K562 (cell line): Measurements from ENCODE around the gene MTMR3. TPM values are rescaled to one million over a fixed set of nuclear protein-coding genes. Genes with fewer than 3 reads are reported as not detected.

Source experiments
- ATAC-seq: fragments of 200-7000 bp; cut with Tn5 transposase; 3 replicates; pipeline ENCODE4 v1.9.1; 2020; ENCODE audit warnings: moderate library complexity
- BruUV-seq: library from RNA; stranded (reverse); fragments of 400-500 nt; replicated peaks from 2 replicates; lab custom pipeline; 2021; lab: Mats Ljungman, UMichigan
- CTCF ChIA-PET: fragments of 300-600 bp; formaldehyde crosslinking; extraction: SDS; loops from one replicate; lab custom pipeline; 2021; ENCODE audit warnings: low intra/inter-chr PET ratio; lab: Yijun Ruan, JAX
- POLR2A ChIA-PET: fragments of 300-600, 350-650 bp; sonication (Branson Sonifier 250); formaldehyde crosslinking; extraction: SDS; loops from one replicate; lab custom pipeline; 2021; ENCODE audit warnings: antibody characterized with exemption, inconsistent platforms; lab: Yijun Ruan, JAX
- DNase-seq, 4 experiments: peaks; one replicate each; pipeline versions ENCODE4 v3.0.0 to v3.0.0-alpha.2; 2011 to 2018; ENCODE audit warnings: low spot score in 3 of 4, mixed read lengths in 3 of 4; ENCODE audit errors: extremely low read depth in 1 of 4
- FAIRE-seq: peaks from 2 replicates; lab custom pipeline; 2011; peaks lifted over from hg19 to GRCh38; lab: Jason Lieb, UNC
- H2AFZ ChIP-seq: 2 replicates; pipeline ENCODE4 v1.6.0; 2011; ENCODE audit warnings: low read depth, low read length, control low read depth, inconsistent platforms
- H3K27ac ChIP-seq: fragments of 200-600 bp; 3 replicates; pipeline ENCODE4 v1.8.0; 2011; ENCODE audit warnings: low read depth, mild to moderate bottlenecking, control low read depth, inconsistent platforms, low read length, moderate library complexity, mixed read lengths; ENCODE audit errors: extremely low read depth
- H3K27me3 ChIP-seq, 2 experiments: fragments of 300-600 bp in 1 of 2; 2 replicates in 1 of 2; 3 replicates in 1 of 2; pipeline versions ENCODE4 v1.6.0 to v1.8.0; 2011; ENCODE audit warnings: inconsistent platforms in 2 of 2, low read length in 2 of 2, mild to moderate bottlenecking in 1 of 2, mixed read lengths in 1 of 2, moderate library complexity in 1 of 2; ENCODE audit not compliant: control insufficient read depth in 2 of 2, insufficient read depth in 2 of 2
- H3K36me3 ChIP-seq: fragments of 300-600 bp; 3 replicates; pipeline ENCODE4 v1.8.0; 2011; ENCODE audit warnings: mild to moderate bottlenecking, low read length, inconsistent platforms; ENCODE audit not compliant: control insufficient read depth, insufficient read depth
- H3K4me1 ChIP-seq, 2 experiments: fragments of 200-600 bp in 1 of 2; replicated peaks in 1 of 2; 2 replicates in 1 of 2; 3 replicates in 1 of 2; pipeline versions ENCODE4 v1.5.1 to v1.8.0; 2011; ENCODE audit warnings: inconsistent platforms in 2 of 2, low read length in 2 of 2, mild to moderate bottlenecking in 1 of 2, mixed read lengths in 1 of 2, moderate library complexity in 1 of 2; ENCODE audit not compliant: control insufficient read depth in 2 of 2, insufficient read depth in 2 of 2
- H3K4me2 ChIP-seq: 2 replicates; pipeline ENCODE4 v1.6.1; 2011; ENCODE audit warnings: low read length, control low read depth, inconsistent platforms, mixed read lengths; ENCODE audit not compliant: insufficient read depth
- H3K4me3 ChIP-seq: fragments of 200-600 bp; sonication (generic), shearing (Covaris generic); 2 replicates; pipeline ENCODE4 v1.5.1; 2016; ENCODE audit warnings: control low read depth, inconsistent platforms
- H3K79me2 ChIP-seq: fragments of 200-600 bp; 3 replicates; pipeline ENCODE4 v1.8.0; 2011; ENCODE audit warnings: low read length, inconsistent platforms; ENCODE audit not compliant: control insufficient read depth, insufficient read depth
- H3K9ac ChIP-seq, 2 experiments: 2 replicates each; pipeline versions ENCODE4 v1.6.0 to v1.6.1; 2011; ENCODE audit warnings: low read depth in 2 of 2, low read length in 2 of 2, control low read depth in 1 of 2, inconsistent platforms in 1 of 2, mild to moderate bottlenecking in 1 of 2, mixed read lengths in 1 of 2; ENCODE audit not compliant: insufficient read depth in 1 of 2
- H3K9me1 ChIP-seq: one replicate; pipeline ENCODE4 v1.6.0; 2011; ENCODE audit warnings: inconsistent platforms, mild to moderate bottlenecking, low read length, moderate library complexity; ENCODE audit not compliant: control insufficient read depth, insufficient read depth
- H3K9me3 ChIP-seq: replicated peaks from 2 replicates; pipeline ENCODE4 v1.5.1; 2011; ENCODE audit warnings: low read depth, low read length, inconsistent platforms; ENCODE audit not compliant: control insufficient read depth, insufficient read depth
- H4K20me1 ChIP-seq: replicated peaks from 2 replicates; pipeline ENCODE4 v1.6.1; 2011; ENCODE audit warnings: low read length, inconsistent platforms, mixed read lengths; ENCODE audit not compliant: control insufficient read depth, insufficient read depth
- BRCA1 ChIP-seq, 2 experiments: fragments of 450-650 bp in 1 of 2; sonication (generic) in 1 of 2; formaldehyde crosslinking in 1 of 2; IDR thresholded peaks; 2 replicates each; pipeline versions ENCODE4 v1.5.0 to v1.6.1; 2017 to 2020; ENCODE audit warnings: mild to moderate bottlenecking in 1 of 2, missing genetic modification reagents in 1 of 2
- HDAC8 ChIP-seq: fragments of 450-650 bp; IDR thresholded peaks from 2 replicates; pipeline ENCODE4 v1.6.1; 2016; ENCODE audit warnings: mild to moderate bottlenecking, missing genetic modification characterization, moderate library complexity, missing compliant biosample characterization
- HES1 ChIP-seq: fragments of 450-650 bp; IDR thresholded peaks from 2 replicates; pipeline ENCODE4 v1.6.1; 2016; ENCODE audit warnings: low read depth, mild to moderate bottlenecking, moderate library complexity
- HMG20B ChIP-seq: fragments of 250-450 bp; sonication (Bioruptor Pico); IDR thresholded peaks from 2 replicates; pipeline ENCODE4 v1.5.0; 2021; ENCODE audit warnings: mild to moderate bottlenecking
- MAFK ChIP-seq: IDR thresholded peaks from 2 replicates; pipeline ENCODE4 v1.6.1; 2011; ENCODE audit warnings: low read length, improper control_type of control experiment
- NFIC ChIP-seq: fragments of 450-650 bp; IDR thresholded peaks from 2 replicates; pipeline ENCODE4 v1.6.1; 2017; ENCODE audit warnings: mild to moderate bottlenecking, inconsistent platforms
- PTRF ChIP-seq: fragments of 450-650 bp; IDR thresholded peaks from 2 replicates; pipeline ENCODE4 v1.6.1; 2016; ENCODE audit warnings: mild to moderate bottlenecking, missing genetic modification characterization, missing compliant biosample characterization
- RERE ChIP-seq: sonication (generic); formaldehyde crosslinking; IDR thresholded peaks from 2 replicates; pipeline ENCODE4 v1.8.0; 2023; ENCODE audit warnings: missing genetic modification reagents, mild to moderate bottlenecking, borderline replicate concordance
- SIN3B ChIP-seq: fragments of 450-650 bp; IDR thresholded peaks from 2 replicates; pipeline ENCODE4 v1.6.1; 2017; ENCODE audit warnings: low read depth, mild to moderate bottlenecking, moderate library complexity
- SREBF2 ChIP-seq: sonication (generic); formaldehyde crosslinking; IDR thresholded peaks from 2 replicates; pipeline ENCODE4 v1.4.0; 2020; ENCODE audit warnings: mild to moderate bottlenecking, missing genetic modification reagents
- ZBTB33 ChIP-seq: sonication (generic); formaldehyde crosslinking; IDR thresholded peaks from 2 replicates; pipeline ENCODE4 v1.8.1; 2023; ENCODE audit warnings: mild to moderate bottlenecking, missing genetic modification reagents
- ZKSCAN3 ChIP-seq: fragments of 250-450 bp; sonication (Bioruptor Pico); IDR thresholded peaks from 2 replicates; pipeline ENCODE4 v1.4.0; 2020
- ZNF124 ChIP-seq: sonication (generic); formaldehyde crosslinking; IDR thresholded peaks from 2 replicates; pipeline ENCODE4 v1.8.1; 2022; ENCODE audit warnings: missing genetic modification reagents
- ZNF175 ChIP-seq: fragments of 200-800 bp; sonication (Bioruptor generic); IDR thresholded peaks from 2 replicates; pipeline ENCODE4 v1.6.1; 2016; ENCODE audit warnings: low read depth, mild to moderate bottlenecking, missing genetic modification characterization, missing compliant biosample characterization
- ZNF277 ChIP-seq: fragments of 250-450 bp; sonication (Bioruptor Pico); IDR thresholded peaks from 2 replicates; pipeline ENCODE4 v1.8.0; 2022; ENCODE audit warnings: inconsistent platforms, mild to moderate bottlenecking, moderate library complexity, borderline replicate concordance
- WGBS: fragments of 100-300 bp; shearing (Covaris generic); methylation state at CpG from one replicate; pipeline ENCODE4 v1.1.6; 2016; ENCODE audit warnings: low coverage, mixed read lengths; ENCODE audit not compliant: insufficient coverage; ENCODE audit errors: missing lambda C conversion rate; 5-methylcytosine and 5-hydroxymethylcytosine counted together
- in situ Hi-C: fragments of 300-500 bp; cut with MboI; formaldehyde crosslinking; loops from 4 replicates; pipeline ENCODE4 v1.15.0; 2018; ENCODE audit warnings: inconsistent platforms, mixed read lengths
- intact Hi-C: fragments of 100-400 bp; cut with micrococcal nuclease; formaldehyde crosslinking; loops from 2 replicates; pipeline ENCODE4 v1.14.2; 2022
- polyA plus RNA-seq, 8 experiments: library from polyadenylated mRNA; depleted of rRNA in 4 of 8; stranded (reverse) in 5 of 8; unstranded in 3 of 8; fragments of >200 nt; fragmentation: Nextera tagmentation in 2 of 8; fragmentation: Illumina TruSeq in 1 of 8; extraction: Ambion mirVana in 2 of 8; extraction: Trizol in 1 of 8; gene quantifications; 2 replicates each; pipeline versions ENCODE4 v1.2.1 to v1.2.3, GENCODE V29; 2011 to 2014; ENCODE audit warnings: inconsistent platforms in 1 of 8, missing spikeins in 1 of 8
- total RNA-seq, 7 experiments: library from RNA; depleted of rRNA in 6 of 7; stranded (reverse); fragments of >200 nt in 6 of 7; fragmentation: Illumina TruSeq in 2 of 7; extraction: Trizol in 2 of 7; gene quantifications; 2 replicates each; pipeline versions ENCODE4 v1.2.1 to v1.2.3, GENCODE V29; 2011 to 2021; ENCODE audit warnings: low replicate concordance in 1 of 7

Gene MTMR3
- total and polyA plus RNA-seq, 9 of the 15 experiments (the other 6 are each of a cell fraction or from before 2014, with no cell fraction given): 1.6 to 13.7 (median 7.9) TPM

- Histone ChIP-seq H3K9ac (no peak overlapping the region), H3K9me1 (no peaks in the 10 kb centered on the region), H3K79me2 (no peaks in the 10 kb centered on the region), H3K9me3 (no peaks in the 10 kb centered on the region), H3K27me3 (no peaks in the 10 kb centered on the region), H2AFZ (no peak overlapping the region), H3K4me1 (no peaks in the 10 kb centered on the region), H3K36me3 (no peaks in the 10 kb centered on the region), H3K4me3 (no peak overlapping the region), H3K27ac (no peak overlapping the region), H3K4me2 (no peak overlapping the region), H4K20me1 (no peaks in the 10 kb centered on the region)
- WGBS: 0% methylated on average over 1 of the region's 3 CpGs
- no TSS peak for BruUV-seq
- ATAC-seq (no peak), DNase-seq (no peak), FAIRE-seq (no peak)
- ChIA-PET CTCF (no interaction called here), POLR2A (no interaction called here)
- intact Hi-C loops (no loop called here), in situ Hi-C loops (no loop called here)
- TF ChIP-seq NFIC: no peak
- no peak for TF ChIP-seq HES1
- no peak for TF ChIP-seq RERE (CRISPR knock-in tag)
- TF ChIP-seq HDAC8 (tag): no peak
- no peak for TF ChIP-seq MAFK
- no peak for TF ChIP-seq SREBF2 (CRISPR knock-in tag)
- no peak for TF ChIP-seq ZKSCAN3 (CRISPR knock-in tag)
- no peak for TF ChIP-seq ZNF175
- no peak for TF ChIP-seq PTRF (tag)
- no peak for TF ChIP-seq HMG20B
- no peak for TF ChIP-seq ZBTB33 (CRISPR knock-in tag)
- no peak for TF ChIP-seq BRCA1 (IDR thresholded peaks at IDR 0.05)
- TF ChIP-seq BRCA1 (CRISPR knock-in tag; IDR thresholded peaks at IDR 0.05): no peak
- no peak for TF ChIP-seq ZNF277 (CRISPR knock-in tag)
- no peak for TF ChIP-seq SIN3B
- TF ChIP-seq ZNF124: no peak
Observed at GRCh38 chr22:30062259-30062658, 179.3 kb downstream of the MTMR3 start.
